HG03469 (cell line): ENCODE data around the gene CSAG1.
"Not testable (repeated sequence)": the region's sequence is repeated elsewhere in the genome, so short reads cannot be mapped to it uniquely, and the experiment has no call there.

Experiments
- ATAC-seq: cut with Tn5 transposase; IDR thresholded peaks from one replicate; pipeline ENCODE4 v1.9.1; 2021; ENCODE audit warnings: mild to moderate bottlenecking, moderate library complexity, moderate number of reproducible peaks; ENCODE audit not compliant: unreplicated experiment

The CSAG1 gene

DNA sequence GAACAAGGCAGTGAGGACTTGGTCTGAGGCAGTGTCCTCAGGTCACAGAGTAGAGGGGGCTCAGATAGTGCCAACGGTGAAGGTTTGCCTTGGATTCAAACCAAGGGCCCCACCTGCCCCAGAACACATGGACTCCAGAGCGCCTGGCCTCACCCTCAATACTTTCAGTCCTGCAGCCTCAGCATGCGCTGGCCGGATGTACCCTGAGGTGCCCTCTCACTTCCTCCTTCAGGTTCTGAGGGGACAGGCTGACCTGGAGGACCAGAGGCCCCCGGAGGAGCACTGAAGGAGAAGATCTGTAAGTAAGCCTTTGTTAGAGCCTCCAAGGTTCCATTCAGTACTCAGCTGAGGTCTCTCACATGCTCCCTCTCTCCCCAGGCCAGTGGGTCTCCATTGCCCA is 33.1 kb downstream of the CSAG1 start:
- not testable (repeated sequence) for ATAC-seq

- not testable (repeated sequence) for ATAC-seq
These were observed 35.3 kb downstream of the CSAG1 start, which contains the start of gene MAGEA3 for GRCh38 chrX:152697952-152698931. TSS of gene MAGEA3 (plus strand) at chrX:152698794. CDS start at chrX:152700833, 2,039 bp downstream.

- peak; percentile 65 for ATAC-seq
These were observed 52.5 kb downstream of the CSAG1 start for GRCh38 chrX:152681012-152681411.
